SK-N-SH (cell line): ENCODE results near the gene SNW1.

Source experiments
- ELF1 ChIP-seq: IDR thresholded peaks from 2 replicates; pipeline ENCODE4 v1.4.0; 2012
- EP300 ChIP-seq, 2 experiments: IDR thresholded peaks; 2 replicates each; pipeline versions ENCODE4 v1.4.0 to v1.6.1; 2012; ENCODE audit warnings: borderline replicate concordance in 1 of 2, low read depth in 1 of 2, low read length in 1 of 2
- JUND ChIP-seq: IDR thresholded peaks from 2 replicates; pipeline ENCODE4 v1.4.0; 2012
- POLR2AphosphoS5 ChIP-seq: IDR thresholded peaks from 2 replicates; pipeline ENCODE4 v1.6.1; 2012; ENCODE audit warnings: low read depth, low read length
- RAD21 ChIP-seq: IDR thresholded peaks from 2 replicates; pipeline ENCODE4 v1.6.1; 2012; ENCODE audit warnings: mild to moderate bottlenecking, low read length
- SIN3A ChIP-seq: IDR thresholded peaks from 2 replicates; pipeline ENCODE4 v1.6.1; 2012; ENCODE audit warnings: low read depth, mild to moderate bottlenecking, low read length, moderate library complexity, borderline replicate concordance
- TCF12 ChIP-seq: IDR thresholded peaks from 2 replicates; pipeline ENCODE4 v1.4.0; 2012
- USF2 ChIP-seq: fragments of 150-350 bp; IDR thresholded peaks from 2 replicates; pipeline ENCODE4 v1.6.1; 2017; ENCODE audit warnings: antibody characterized with exemption, low read length, low read depth, borderline replicate concordance
- TF ChIP-seq, protein P1 (sequence below): fragments of 200-600 bp; sonication (generic); IDR thresholded peaks from 2 replicates; pipeline ENCODE4 v1.6.1; 2017; ENCODE audit warnings: antibody characterized with exemption, mild to moderate bottlenecking, moderate library complexity

GRCh38 chr14:77752266-77752665 lies 8.7 kb downstream of the SNW1 start:
- TF ChIP-seq TCF12, result no peak
- TF ChIP-seq, protein P1, sequence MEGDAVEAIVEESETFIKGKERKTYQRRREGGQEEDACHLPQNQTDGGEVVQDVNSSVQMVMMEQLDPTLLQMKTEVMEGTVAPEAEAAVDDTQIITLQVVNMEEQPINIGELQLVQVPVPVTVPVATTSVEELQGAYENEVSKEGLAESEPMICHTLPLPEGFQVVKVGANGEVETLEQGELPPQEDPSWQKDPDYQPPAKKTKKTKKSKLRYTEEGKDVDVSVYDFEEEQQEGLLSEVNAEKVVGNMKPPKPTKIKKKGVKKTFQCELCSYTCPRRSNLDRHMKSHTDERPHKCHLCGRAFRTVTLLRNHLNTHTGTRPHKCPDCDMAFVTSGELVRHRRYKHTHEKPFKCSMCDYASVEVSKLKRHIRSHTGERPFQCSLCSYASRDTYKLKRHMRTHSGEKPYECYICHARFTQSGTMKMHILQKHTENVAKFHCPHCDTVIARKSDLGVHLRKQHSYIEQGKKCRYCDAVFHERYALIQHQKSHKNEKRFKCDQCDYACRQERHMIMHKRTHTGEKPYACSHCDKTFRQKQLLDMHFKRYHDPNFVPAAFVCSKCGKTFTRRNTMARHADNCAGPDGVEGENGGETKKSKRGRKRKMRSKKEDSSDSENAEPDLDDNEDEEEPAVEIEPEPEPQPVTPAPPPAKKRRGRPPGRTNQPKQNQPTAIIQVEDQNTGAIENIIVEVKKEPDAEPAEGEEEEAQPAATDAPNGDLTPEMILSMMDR, result no peak
- no peak for TF ChIP-seq RAD21
- TF ChIP-seq EP300 (IDR thresholded peaks at IDR 0.05; ENCODE audit: borderline replicate concordance in 1 of 2, low read depth in 1 of 2, low read length in 1 of 2), result no peak
- TF ChIP-seq JUND, result no peak
- no peak for TF ChIP-seq ELF1
- no peak for TF ChIP-seq SIN3A
- TF ChIP-seq POLR2AphosphoS5, result no peak
- TF ChIP-seq USF2, result no peak
